ENCODE measurements around the gene PRUNE2. TPM values are rescaled to one million over a fixed set of nuclear protein-coding genes. Genes with fewer than 3 reads are reported as not detected.

PRUNE2 gene
- total and polyA plus RNA-seq, 12 donors: 0.87 to 5.7 (median 1.6) TPM

DNA sequence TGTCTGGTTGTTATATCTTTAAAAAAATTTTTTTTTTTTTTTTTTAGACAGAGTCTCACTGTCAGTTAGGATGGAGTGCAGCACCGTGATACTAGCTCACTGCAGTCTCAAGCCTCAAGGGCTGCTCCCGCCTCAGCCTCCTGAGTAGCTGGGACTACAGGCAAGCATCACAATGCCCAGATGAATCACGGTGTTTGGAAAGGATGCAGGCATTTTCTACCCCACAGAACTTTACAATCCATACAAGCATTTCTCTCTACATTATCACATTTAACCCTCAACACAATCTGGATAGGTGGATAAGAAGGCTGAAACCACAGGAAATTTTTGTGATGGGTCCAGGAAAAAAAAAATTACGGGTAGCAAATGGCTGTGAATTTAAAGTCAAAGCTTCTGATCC, 147.4 kb downstream of the PRUNE2 start:
- H3K27me3 ChIP-seq: peaks cover 0 to 19% (median 4%) of the 10 kb centered on the region in 7 donors
- H3K27ac ChIP-seq: no peak overlapping the region
- ATAC-seq (no peak), DNase-seq (no peak)
- TF ChIP-seq, protein P1, sequence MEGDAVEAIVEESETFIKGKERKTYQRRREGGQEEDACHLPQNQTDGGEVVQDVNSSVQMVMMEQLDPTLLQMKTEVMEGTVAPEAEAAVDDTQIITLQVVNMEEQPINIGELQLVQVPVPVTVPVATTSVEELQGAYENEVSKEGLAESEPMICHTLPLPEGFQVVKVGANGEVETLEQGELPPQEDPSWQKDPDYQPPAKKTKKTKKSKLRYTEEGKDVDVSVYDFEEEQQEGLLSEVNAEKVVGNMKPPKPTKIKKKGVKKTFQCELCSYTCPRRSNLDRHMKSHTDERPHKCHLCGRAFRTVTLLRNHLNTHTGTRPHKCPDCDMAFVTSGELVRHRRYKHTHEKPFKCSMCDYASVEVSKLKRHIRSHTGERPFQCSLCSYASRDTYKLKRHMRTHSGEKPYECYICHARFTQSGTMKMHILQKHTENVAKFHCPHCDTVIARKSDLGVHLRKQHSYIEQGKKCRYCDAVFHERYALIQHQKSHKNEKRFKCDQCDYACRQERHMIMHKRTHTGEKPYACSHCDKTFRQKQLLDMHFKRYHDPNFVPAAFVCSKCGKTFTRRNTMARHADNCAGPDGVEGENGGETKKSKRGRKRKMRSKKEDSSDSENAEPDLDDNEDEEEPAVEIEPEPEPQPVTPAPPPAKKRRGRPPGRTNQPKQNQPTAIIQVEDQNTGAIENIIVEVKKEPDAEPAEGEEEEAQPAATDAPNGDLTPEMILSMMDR (IDR thresholded peaks at IDR 0.05): no peak
- 62 to 63% methylated on average over 4 of the region's 4 CpGs for WGBS, 2 donors
- no peaks in the 10 kb centered on the region for H3K4me1 ChIP-seq
- H3K4me3 ChIP-seq: no peak overlapping the region
- no peaks in the 10 kb centered on the region for H3K9me3 ChIP-seq
- H3K36me3 ChIP-seq: no peaks in the 10 kb centered on the region
- intact Hi-C loops (cut with DNase I): no loop called here

DNA sequence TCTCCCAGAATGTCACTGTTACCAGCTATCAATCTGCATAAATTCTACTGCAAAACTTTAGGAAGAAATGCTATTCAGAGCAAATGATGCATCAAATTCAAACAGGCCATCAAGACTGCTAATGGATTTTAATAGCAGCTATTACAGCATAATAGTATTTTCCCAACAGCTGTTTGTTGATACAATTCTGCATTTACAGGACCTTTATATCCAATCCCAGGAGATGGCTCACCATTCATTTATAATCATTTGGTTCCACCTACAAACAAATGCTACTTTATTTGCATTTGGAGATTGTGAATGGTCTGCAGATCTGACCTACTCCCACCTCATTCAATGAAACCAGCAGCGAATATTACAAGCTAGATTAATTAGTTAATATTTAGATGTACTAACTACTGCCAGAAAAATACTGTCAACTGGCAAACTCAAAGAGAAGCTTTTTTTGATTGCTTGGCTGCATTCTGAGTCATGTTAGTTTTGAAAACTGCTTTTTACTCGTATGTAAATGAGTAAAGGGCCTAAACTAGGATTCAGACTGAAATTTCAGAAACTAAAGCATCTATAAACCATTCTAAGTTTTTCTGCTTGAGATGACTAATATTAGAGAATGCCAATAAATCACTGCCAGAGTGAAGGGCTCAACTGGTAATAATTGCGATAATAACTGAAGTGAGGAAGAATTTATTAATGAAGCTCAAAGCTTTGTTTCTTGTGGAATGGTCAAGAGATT, 148.8 kb downstream of the PRUNE2 start:
- 85 to 93% methylated on average over 3 of the region's 3 CpGs for WGBS, 2 donors
- Histone ChIP-seq H3K9me3 (no peaks in the 10 kb centered on the region), H3K36me3 (no peaks in the 10 kb centered on the region), H3K4me3 (no peak overlapping the region), H3K27me3 (peaks cover 0 to 19% (median 4%) of the 10 kb centered on the region in 7 donors), H3K27ac (no peak overlapping the region), H3K4me1 (no peaks in the 10 kb centered on the region)
- ATAC-seq (no peak), DNase-seq (no peak)
- TF ChIP-seq, protein P1 (IDR thresholded peaks at IDR 0.05): no peak
- intact Hi-C loops (cut with DNase I): no loop called here

GRCh38 chr9:76756268-76756640, 149.7 kb downstream of the PRUNE2 start:
- H3K4me1 ChIP-seq: no peaks in the 10 kb centered on the region
- WGBS, 2 donors: 50 to 51% methylated on average over 6 of the region's 6 CpGs
- no peak overlapping the region for H3K4me3 ChIP-seq
- TF ChIP-seq, protein P1 (IDR thresholded peaks at IDR 0.05): peak in 2 of 9 donors; percentile 8 to 14
- no peaks in the 10 kb centered on the region for H3K9me3 ChIP-seq
- DNase-seq: peak in 1 of 2 donors; percentile 20
- ATAC-seq: no peak
- H3K36me3 ChIP-seq: no peaks in the 10 kb centered on the region
- H3K27me3 ChIP-seq: peaks cover 0 to 19% (median 4%) of the 10 kb centered on the region in 7 donors
- no peak overlapping the region for H3K27ac ChIP-seq
- intact Hi-C loops (cut with DNase I): no loop called here

- H3K27ac ChIP-seq: no peak overlapping the region
- H3K4me3 ChIP-seq: no peak overlapping the region
- H3K9me3 ChIP-seq: no peaks in the 10 kb centered on the region
- WGBS, 2 donors: 85 to 89% methylated on average over 3 of the region's 3 CpGs
- no peak for ATAC-seq
- TF ChIP-seq, protein P1 (IDR thresholded peaks at IDR 0.05): no peak
- H3K27me3 ChIP-seq: no peaks in the 10 kb centered on the region
- H3K4me1 ChIP-seq: no peaks in the 10 kb centered on the region
- no peaks in the 10 kb centered on the region for H3K36me3 ChIP-seq
- no peak for DNase-seq
- intact Hi-C loops (cut with DNase I): no loop called here
These were observed 154.9 kb downstream of the PRUNE2 start for GRCh38 chr9:76751001-76751400.

Measured in heart right ventricle (tissue), 16 donors.